NOMO-1 (cell line): ENCODE data around the gene ALDH3B1.

Experiments
- DNase-seq, 2 experiments: peaks; one replicate each; lab custom pipeline; 2025; ENCODE audit not compliant: unreplicated experiment in 2 of 2; lab: John Stamatoyannopoulos, UW

Gene ALDH3B1

DNA sequence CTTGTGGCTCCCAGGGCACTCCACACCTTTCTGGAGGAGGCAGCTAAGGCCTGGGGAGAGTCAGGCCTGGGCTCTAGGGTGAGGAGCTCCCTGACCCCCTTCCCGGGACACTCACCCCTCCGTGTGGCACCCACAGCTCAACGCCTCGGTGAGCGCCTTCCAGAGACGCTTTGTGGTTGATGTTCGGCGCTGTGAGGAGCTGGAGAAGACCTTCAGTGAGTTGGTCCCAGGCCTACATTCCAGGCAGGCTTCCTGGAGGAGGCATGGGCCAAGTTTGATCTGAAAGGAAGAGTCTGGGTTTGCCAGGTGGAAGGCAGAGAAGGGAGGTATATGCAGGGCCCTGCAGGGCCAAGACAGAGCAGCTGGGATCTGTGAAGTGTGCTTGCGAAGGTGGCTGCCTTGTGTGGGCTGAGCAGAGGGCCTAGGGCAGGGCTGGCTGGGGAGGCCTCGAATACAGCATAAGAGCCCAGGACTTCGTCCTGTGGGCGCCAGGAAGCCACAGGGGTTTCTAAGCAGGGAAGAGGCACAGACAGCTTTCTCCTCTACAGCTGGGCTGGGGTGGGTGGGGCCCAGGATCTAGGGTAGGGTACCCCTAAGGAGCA, 31.6 kb downstream of the ALDH3B1 start:
- no peak for DNase-seq

DNA sequence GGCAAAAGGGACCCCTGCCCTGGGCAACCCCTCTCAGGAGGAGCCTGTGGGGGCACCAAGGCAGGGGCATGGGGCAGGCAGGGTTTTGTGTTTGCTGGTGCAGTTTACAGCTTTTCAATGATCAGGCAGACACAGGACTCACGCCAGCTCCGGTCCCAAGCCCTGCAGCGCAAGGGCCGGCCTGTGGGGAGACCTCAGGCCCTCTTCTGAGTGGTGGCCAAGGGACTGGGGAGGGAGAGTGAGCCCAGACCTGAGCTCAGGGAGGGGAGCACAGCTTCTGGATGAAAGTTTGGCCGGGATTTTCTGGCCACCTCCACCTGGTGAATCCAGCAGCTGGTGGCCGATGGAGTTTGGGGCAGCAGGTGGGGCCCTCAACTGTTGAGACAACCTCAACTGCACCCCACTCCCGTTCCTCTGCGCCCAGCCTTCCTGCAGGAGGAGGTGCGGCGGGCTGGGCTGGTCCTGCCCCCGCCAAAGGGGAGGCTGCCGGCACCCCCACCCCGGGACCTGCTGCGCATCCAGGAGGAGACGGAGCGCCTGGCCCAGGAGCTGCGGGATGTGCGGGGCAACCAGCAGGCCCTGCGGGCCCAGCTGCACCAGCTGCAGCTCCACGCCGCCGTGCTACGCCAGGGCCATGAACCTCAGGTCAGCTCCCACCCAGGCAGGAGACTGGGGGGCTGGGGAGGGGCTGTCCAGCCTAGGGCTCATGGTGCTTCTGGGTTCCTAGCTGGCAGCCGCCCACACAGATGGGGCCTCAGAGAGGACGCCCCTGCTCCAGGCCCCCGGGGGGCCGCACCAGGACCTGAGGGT, 32.3 kb downstream of the ALDH3B1 start:
- DNase-seq, result no peak

- DNase-seq, result no peak
Measured at GRCh38 chr11:68043029-68043348, 32.9 kb downstream of the ALDH3B1 start.

GRCh38 chr11:68043349-68044144, 33.4 kb downstream of the ALDH3B1 start:
- no peak for DNase-seq

- no peak for DNase-seq
Measured at GRCh38 chr11:68044145-68044813, 34.2 kb downstream of the ALDH3B1 start.

DNA sequence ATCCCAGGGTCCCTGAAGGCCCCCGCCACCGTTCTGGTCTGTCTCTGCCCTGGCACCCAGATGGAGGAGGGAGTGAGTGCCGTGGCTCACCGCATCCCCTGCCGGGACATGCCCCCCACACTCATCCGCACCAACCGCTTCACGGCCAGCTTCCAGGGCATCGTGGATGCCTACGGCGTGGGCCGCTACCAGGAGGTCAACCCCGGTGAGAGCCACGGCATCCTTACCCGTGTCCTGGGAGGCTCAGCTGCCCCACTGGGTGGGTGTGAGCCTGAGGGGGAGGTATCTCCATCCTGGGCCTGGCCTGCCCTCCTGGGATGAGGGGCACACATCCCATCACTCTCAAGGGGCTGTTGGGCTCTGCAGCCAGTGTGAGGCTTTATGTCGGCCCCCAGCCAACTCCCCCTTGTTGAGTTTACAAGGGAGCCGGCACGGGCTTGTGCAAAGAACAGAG, 34.8 kb downstream of the ALDH3B1 start:
- no peak for DNase-seq

GRCh38 chr11:68047437-68048290, 37.5 kb downstream of the ALDH3B1 start:
- DNase-seq, result no peak

DNA sequence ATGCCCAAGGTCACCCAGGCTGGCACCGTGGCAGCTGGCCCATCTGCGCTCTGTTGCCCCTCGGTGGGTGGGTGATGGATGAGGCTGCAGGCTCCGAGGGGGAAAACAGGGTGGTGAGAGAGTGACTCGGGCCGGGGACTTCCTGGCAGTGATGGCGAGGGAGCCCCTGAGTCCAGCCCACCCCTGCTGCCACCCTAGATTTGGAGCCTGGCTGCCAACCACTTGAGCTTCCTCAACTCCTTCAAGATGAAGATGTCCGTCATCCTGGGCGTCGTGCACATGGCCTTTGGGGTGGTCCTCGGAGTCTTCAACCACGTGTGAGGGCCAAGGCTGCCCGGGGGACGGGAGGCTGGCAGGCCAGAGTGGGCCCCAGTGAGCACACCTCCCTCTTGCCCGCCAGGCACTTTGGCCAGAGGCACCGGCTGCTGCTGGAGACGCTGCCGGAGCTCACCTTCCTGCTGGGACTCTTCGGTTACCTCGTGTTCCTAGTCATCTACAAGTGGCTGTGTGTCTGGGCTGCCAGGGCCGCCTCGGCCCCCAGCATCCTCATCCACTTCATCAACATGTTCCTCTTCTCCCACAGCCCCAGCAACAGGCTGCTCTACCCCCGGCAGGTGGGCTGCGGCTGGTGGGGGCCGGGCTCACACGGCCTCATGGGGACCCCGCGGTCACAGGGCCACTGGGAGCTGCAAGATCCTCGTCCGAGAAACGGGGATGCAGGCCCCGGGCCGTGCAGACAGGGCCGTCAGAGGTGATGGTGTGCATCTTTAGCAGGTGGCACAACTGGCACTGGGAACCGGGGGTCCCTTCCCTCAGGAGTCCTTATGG, 38.8 kb downstream of the ALDH3B1 start:
- DNase-seq, result no peak

- no peak for DNase-seq
Measured at GRCh38 chr11:68049509-68050370, 39.6 kb downstream of the ALDH3B1 start.

- DNase-seq, result no peak
Measured at GRCh38 chr11:68050371-68050841, 40.3 kb downstream of the ALDH3B1 start.

DNA sequence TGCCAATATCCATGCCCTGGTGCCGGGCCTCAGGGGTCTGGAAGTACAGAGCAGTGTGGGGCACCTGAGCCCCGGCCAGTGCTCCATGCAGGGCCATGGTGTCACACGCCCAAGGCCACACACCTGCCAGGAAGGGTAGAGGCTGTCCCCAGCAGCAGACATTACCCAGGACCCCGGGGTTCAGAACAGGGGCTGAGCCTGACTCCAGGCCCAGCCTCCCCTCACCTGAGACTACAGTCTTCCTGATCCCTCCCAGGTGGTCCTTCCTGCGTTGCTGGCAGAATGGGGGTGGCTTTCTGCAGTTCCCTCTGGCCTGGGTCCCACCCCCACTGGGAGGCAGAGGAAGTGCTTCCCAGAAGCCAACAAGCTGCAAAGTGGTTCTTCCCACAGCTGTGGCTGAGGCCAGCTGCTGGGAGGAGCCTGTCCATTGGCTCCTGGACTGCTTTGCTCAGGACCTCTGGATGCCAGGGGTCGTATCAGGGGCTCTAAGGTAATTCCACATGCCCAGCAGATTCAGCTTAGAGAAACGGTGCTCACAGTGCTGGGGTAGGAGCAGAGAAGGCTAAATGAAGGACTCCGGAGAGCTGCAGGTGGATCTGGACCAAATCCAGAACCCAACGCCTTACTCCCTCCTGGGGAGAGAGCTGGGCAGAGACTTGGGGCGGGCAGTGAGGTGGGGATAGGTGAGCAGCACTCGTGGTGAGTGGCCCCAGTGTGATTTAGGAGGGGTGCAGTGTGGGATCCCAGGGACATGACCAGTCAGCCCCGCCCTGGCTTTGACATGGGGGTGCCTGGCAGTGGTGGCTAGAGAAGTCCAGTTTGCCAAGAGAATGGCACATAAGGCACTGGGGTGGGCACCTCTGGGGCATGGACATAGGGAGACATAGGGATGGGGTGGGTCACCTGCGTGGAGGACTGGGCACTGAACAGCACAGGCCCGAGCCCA, 41.3 kb downstream of the ALDH3B1 start:
- no peak for DNase-seq

DNA sequence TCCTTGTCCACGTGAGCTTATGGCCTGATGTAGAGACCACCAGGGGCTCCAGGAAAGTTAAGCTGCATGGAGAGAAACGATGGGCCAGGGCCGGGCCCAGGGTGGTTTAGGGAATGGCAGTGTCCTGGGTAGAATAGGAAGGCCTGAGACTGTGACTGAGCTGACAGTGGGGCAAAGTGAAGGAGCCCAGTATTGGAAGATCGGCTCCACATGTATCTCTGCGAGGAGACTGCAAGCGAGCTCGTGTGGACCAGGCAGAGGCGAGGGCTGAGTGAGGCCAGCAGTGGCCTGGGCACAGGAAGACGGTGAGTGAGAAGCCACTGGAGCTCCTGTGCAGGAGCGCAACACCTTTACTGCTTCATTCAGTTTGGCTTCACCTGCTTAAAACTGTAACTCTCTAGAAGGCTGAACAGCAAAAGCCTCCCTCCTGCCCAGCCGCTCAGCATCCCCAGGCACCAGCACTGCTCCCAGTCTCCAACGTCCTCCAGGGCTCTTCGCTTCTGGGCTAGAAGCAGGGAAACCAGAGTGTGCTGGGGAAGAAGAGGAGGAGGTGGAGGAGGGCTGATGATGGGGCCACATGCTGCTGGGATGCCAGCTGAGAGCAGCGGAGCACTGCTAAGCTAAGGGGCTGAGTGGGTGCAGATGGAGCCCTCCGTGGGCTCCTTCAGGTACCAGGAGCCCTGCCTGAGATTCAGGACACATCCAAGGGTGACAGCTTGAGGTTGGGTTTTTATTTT, 42.2 kb downstream of the ALDH3B1 start:
- no peak for DNase-seq

DNA sequence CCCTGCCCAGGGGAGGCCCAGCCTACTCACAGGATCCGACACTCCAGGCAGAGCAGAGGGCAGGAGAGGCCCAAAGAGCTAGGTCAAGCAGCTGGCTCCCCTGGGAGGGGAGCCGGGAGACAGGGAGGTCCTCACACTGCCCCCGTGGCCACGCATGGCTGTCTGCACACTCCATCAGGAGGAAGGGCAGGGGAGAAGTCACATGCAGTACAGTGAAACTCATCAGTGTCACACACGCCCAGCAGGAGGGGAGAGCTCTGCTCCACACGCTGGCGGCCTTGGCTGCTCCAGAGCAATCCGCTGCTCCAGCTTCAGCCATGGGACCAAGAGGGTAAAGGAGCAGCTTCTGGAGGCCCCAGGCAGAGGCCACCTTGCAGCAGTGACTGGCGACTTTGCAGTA, 43.0 kb downstream of the ALDH3B1 start:
- DNase-seq, result no peak

DNA sequence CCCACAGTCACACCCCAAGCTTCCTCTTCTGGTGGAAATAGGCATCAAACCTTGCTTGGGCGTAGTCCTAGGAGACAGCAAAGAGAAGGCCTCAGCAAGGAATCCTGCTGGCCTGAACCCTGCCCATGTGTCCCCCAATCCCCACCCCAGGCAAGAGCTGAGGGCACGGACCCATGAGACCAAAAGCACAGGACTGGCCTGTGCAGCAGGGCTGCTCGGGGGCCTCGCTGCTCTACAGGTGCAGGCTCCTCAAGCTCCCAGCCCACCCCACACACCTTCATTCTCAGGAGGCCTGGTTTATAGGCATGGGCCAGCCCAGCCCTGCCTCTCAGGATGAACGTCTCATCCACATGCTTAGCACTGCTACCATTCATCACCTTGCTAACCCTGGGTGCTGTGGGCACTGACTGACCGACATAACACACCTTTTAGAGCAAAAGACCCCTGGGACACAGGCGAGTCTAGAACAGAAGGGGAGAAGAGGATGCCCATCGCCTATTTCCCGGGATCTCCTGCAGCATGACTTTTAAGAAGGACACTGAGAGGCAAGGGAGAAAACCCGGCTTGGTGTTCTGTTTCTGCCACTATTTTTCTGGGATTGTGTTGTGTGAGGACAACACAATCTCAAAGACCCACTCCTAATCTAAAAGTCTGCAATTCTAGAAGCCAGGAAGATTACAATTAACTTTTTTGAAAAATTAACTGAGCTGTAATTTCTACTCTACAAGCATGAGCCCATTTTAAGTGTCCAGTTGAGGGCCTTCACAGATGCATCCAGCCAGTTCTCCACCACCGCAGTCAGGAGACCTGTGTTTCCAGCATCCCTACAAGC, 44.1 kb downstream of the ALDH3B1 start:
- no peak for DNase-seq
